Left renal cortex interstitium (tissue), 4 donors: Measurements from ENCODE around the gene RAD9A. TPM values are rescaled to one million over a fixed set of nuclear protein-coding genes. Genes with fewer than 3 reads are reported as not detected.
"Not testable (repeated sequence)": the region's sequence is repeated elsewhere in the genome, so short reads cannot be mapped to it uniquely, and the experiment has no call there.

Experiments
- DNase-seq, 4 donors: peaks; one replicate each; pipeline ENCODE4 v3.0.0-alpha.2; 2013; ENCODE audit warnings: low read depth in 4 of 4, low spot score in 2 of 4, missing footprints in 1 of 4
- polyA plus RNA-seq, 4 donors: library from polyadenylated mRNA; unstranded; fragments of 120-200 nt; gene quantifications; one replicate each; pipeline ENCODE4 v1.2.1, GENCODE V29; 2013; ENCODE audit not compliant: insufficient read length in 4 of 4

RAD9A gene
- polyA plus RNA-seq, 4 donors: 16.7 to 34.8 (median 28.9) TPM

DNA sequence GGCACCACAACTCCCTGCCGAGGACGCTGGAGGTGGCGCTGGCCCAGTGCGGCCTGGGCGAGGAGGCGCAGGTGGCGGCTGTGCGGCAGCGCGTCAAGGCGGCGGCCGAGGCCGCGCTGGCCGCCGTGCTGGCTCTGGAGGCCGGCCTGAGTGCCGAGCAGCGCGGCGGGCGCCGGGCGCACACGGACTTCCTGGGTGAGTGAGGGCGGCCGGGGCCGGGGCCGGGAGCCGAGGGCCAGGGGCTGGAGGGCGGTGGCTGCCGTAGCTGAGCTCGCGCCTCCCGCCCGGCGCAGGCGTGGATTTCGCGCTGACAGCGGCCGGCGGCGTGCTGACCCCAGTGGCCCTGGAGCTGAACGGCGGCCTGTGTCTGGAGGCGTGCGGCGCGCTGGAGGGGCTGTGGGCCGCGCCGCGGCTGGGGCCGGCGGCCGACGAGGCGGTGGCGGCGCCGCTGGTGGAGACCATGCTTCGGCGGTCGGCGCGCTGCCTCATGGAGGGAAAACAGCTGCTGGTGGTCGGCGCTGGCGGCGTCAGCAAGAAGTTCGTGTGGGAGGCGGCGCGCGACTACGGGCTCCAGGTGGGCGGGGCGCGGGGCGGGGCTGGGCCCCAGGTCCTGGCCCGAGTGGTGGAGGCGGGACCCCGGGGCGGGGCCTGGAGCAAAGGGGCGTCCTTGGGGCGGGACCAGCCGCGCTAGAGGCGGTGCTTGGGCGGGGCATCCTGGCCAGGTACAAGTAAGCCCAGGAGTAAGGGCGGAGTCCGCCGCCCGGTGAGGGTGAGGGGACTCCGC, 29.1 kb downstream of the RAD9A start:
- DNase-seq: peak in 3 of 4 donors; percentile 80 to 87 (median 86)

GRCh38 chr11:67421430-67422031, 29.7 kb downstream of the RAD9A start:
- no peak for DNase-seq

GRCh38 chr11:67422891-67423290, 31.1 kb downstream of the RAD9A start:
- no peak for DNase-seq

- DNase-seq: no peak
These were observed 31.7 kb downstream of the RAD9A start for GRCh38 chr11:67423466-67423865.

- no peak for DNase-seq
These were observed 32.3 kb downstream of the RAD9A start for GRCh38 chr11:67423891-67424613.

- DNase-seq: not testable (repeated sequence)
These were observed 35.6 kb downstream of the RAD9A start for GRCh38 chr11:67427364-67427859.

- DNase-seq: peak; percentile 90 to 99 (median 94)
These were observed 36.5 kb downstream of the RAD9A start, which contains the start of gene RPS6KB2 for GRCh38 chr11:67428052-67429001. Gene RPS6KB2, plus strand, starts transcription at chr11:67428494. Its CDS starts 52 bp downstream, at chr11:67428546.

DNA sequence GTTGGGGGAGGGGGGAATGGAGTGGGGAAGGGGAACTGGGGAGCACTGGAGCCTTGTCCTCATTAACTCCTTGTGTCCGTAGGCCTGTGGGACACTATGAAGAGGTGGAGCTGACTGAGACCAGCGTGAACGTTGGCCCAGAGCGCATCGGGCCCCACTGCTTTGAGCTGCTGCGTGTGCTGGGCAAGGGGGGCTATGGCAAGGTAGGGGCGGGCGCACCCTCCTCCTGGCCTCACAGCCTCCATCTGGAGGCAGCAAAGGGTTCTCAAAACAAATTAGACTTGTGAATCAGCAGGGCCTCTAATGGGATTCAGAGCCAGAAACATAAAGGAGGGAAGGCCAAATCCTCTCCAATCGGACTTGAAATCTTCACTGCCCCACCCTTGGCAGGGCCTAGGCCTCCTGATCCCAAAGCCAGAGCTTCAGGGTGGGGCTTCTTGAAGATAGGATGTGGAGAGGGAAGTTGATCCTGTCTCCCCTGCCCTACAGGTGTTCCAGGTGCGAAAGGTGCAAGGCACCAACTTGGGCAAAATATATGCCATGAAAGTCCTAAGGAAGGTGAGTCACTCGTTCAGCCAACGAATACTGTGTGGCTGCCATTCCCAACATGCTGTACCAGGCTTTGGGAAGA, 37.4 kb downstream of the RAD9A start:
- DNase-seq: no peak

DNA sequence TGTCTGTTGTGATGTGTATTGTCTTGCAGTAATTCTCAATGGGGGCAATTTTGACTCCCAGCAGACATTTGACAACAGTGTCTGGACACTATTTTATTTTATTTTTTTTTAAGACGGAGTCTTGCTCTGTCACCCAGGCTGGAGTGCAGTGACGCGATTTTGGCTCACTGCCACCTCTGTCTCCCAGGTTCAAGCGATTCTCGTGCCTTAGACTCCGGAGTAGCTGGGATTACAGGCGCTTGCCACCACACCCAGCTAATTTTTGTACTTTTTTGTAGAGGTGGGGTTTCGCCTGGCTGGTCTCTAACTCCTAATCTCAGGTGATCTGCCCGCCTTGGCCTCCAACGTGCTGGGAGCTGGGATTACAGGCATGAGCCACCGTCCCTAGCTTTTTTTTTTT, 37.9 kb downstream of the RAD9A start:
- DNase-seq: no peak

DNA sequence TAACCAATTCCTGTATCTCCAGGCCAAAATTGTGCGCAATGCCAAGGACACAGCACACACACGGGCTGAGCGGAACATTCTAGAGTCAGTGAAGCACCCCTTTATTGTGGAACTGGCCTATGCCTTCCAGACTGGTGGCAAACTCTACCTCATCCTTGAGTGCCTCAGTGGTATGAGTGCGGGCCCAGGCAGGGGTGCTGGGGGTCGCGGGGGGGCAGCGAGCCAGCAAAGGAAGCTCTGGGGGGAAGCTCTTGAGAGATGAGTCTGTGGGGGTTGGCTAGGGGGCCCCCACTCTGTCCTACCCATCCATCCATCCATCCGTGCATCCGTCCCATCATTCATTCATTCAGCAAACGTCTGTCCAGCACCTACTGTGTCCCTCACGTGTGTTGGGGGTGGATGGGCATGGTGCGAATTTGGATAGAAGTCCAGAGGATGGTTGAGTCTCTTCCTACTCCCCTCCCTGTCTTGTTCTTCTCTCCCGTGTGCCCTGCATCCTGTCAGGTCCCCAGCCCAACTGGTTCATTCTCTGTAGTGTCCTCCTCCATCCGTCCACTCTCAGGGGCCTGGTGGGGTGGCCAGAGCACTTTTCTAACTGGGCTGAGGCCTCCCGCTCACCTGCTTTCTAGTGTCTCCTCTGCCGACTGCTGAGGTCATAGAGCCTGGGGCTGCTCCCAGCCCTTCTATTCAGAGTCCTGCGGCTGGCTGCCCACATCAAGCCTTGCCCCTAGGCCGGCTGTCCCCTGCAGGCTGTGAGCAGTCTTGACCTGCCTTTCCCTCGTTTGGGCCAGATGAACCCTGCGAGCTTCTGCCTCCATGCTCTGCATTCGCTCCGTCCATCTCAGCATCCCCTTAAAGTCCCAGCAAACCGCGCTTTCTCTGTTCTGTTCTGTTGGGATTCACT, 39.8 kb downstream of the RAD9A start:
- no peak for DNase-seq

DNA sequence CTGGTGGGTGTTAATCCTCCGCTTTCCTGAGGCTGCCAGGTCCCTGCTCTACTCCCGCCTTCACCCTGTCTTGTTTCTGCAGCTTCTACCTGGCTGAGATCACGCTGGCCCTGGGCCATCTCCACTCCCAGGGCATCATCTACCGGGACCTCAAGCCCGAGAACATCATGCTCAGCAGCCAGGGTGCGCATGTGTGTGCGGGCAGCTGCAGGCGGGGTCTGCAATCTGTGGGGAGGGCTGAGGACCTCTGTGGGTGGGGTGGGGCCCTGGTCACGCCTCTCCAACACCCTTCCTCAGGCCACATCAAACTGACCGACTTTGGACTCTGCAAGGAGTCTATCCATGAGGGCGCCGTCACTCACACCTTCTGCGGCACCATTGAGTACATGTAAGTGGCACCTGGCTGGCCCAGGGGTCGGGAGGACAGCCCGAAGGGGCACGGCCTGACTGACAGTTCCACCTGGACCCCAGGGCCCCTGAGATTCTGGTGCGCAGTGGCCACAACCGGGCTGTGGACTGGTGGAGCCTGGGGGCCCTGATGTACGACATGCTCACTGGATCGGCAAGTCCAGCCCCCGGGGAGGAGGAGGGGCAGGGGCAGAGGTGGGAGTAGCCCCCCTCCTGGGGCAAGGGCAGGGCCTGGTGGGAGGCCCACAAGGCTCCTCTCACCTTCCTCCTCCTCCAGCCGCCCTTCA, 41.0 kb downstream of the RAD9A start:
- DNase-seq: no peak

GRCh38 chr11:67433536-67434394, 42.0 kb downstream of the RAD9A start:
- DNase-seq: no peak

DNA sequence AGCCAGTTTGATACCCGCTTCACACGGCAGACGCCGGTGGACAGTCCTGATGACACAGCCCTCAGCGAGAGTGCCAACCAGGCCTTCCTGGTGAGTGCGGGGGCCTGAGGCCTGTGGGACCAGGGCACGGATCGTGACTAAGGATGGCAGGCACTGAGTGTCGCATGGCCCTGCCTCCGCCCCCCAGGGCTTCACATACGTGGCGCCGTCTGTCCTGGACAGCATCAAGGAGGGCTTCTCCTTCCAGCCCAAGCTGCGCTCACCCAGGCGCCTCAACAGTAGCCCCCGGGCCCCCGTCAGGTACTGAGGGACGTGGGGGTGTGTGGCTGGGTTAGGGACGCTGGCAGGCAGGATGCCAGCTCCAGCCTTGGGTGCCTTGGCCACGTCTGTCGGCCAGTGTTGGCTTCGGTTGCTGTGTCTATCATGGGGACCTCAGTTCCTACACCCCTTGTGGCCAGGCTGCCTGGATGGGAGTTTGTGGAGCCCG, 42.7 kb downstream of the RAD9A start:
- no peak for DNase-seq

DNA sequence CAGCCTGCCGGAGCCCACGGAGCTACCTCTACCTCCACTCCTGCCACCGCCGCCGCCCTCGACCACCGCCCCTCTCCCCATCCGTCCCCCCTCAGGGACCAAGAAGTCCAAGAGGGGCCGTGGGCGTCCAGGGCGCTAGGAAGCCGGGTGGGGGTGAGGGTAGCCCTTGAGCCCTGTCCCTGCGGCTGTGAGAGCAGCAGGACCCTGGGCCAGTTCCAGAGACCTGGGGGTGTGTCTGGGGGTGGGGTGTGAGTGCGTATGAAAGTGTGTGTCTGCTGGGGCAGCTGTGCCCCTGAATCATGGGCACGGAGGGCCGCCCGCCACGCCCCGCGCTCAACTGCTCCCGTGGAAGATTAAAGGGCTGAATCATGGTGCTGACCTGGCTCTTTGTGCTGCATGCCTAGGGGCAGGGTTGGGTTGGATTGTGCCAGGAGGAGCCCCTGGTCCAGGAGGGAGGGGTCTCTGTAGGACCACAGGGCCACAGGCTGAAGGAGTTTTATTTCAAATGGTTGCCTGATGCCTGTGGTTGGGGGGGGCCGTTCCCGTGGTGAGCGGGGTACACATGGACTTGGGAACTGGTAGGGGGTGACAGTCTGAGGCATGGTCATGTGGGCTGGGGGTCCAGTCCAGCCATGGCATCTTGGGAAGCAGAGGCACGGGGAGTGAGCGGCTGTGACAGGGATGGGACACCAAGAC, 43.4 kb downstream of the RAD9A start:
- DNase-seq: no peak

DNA sequence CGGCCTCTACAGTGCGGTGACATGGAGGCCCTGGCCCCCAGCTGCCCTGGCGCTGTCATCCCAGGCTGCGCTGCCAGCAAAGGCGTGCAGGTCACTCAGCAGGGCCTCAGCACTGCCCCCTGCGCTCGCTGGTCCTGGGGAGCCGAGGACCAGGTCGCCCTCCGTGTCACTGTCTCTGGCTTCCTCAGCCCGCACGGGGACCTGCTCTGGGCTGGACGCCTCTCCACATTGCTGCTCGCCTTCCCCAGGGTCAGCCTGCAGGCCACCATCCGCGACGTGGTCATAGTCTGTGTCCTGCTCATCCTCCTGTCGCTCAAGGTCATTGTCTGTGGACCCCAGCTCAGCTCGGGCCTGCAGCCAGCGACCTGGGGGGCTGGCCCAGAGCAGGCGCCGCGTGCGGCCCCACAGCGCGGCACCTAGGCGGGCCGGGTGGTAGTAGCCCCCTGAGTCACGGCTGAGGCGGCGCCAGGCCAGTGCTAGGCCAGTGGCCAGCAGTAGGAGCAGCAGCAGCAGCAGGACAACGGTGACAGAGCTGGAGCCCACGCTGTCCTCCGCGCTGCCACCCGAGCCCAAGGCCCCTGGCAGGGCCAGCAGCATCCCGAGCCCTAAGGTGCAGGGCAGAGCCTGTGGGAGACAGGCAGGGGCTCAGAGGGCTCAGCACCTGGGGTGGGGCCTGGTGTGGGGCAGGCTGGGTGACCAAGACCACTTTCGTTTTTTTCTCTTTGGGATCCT, 44.1 kb downstream of the RAD9A start:
- no peak for DNase-seq
